ENCODE data around the gene KCNH1.

- TF ChIP-seq CTCF (IDR thresholded peaks at IDR 0.05) (no peak), POLR2A (IDR thresholded peaks at IDR 0.05) (no peak)
These were observed 184.9 kb downstream of the KCNH1 start for GRCh38 chr1:210949039-210949438.

Measured in lower leg skin (tissue), 3 donors.